MM.1S (cell line): Measurements from ENCODE around the gene PXT1.

Experiments
- DNase-seq: peaks from one replicate; pipeline ENCODE4 v3.0.0-alpha.2; 2015
- H2AFZ ChIP-seq: fragments of 300-600 bp; sonication (generic); 2 replicates; pipeline ENCODE4 v1.6.0; 2016; ENCODE audit warnings: antibody characterized with exemption, low read length
- H3F3A ChIP-seq: fragments of 300-600 bp; sonication (generic); 2 replicates; pipeline ENCODE4 v1.6.1; 2016; ENCODE audit warnings: mild to moderate bottlenecking, antibody characterized with exemption, low read length, moderate library complexity, mixed read lengths; ENCODE audit not compliant: insufficient read depth
- H3K27ac ChIP-seq: fragments of 300-600 bp; sonication (generic); 2 replicates; pipeline ENCODE4 v1.5.1; 2016; ENCODE audit warnings: mild to moderate bottlenecking, low read length
- H3K27me3 ChIP-seq: fragments of 300-600 bp; sonication (generic); replicated peaks from 2 replicates; pipeline ENCODE4 v1.6.0; 2016; ENCODE audit warnings: low read length; ENCODE audit not compliant: insufficient read depth
- H3K36me3 ChIP-seq: fragments of 300-600 bp; sonication (generic); replicated peaks from 2 replicates; pipeline ENCODE4 v1.6.1; 2016; ENCODE audit warnings: mild to moderate bottlenecking, low read length, mixed read lengths; ENCODE audit not compliant: insufficient read depth
- H3K4me1 ChIP-seq: fragments of 300-600 bp; sonication (generic); 2 replicates; pipeline ENCODE4 v1.6.1; 2016; ENCODE audit warnings: low read length, mixed read lengths
- H3K4me2 ChIP-seq: fragments of 300-600 bp; sonication (generic); 2 replicates; pipeline ENCODE4 v1.6.0; 2016; ENCODE audit warnings: low read depth, low read length
- H3K4me3 ChIP-seq: fragments of 300-600 bp; sonication (generic); 2 replicates; pipeline ENCODE4 v1.5.1; 2016; ENCODE audit warnings: low read length, mixed read lengths
- H3K79me2 ChIP-seq: fragments of 300-600 bp; sonication (generic); 2 replicates; pipeline ENCODE4 v1.6.1; 2016; ENCODE audit warnings: mixed run types, low read length, mixed read lengths
- H3K9ac ChIP-seq: fragments of 300-600 bp; sonication (generic); 2 replicates; pipeline ENCODE4 v1.6.1; 2016; ENCODE audit warnings: low read length, mixed read lengths
- H3K9me2 ChIP-seq: fragments of 300-600 bp; sonication (generic); replicated peaks from 2 replicates; pipeline ENCODE4 v1.6.1; 2016; ENCODE audit warnings: mild to moderate bottlenecking, low read length, mixed read lengths; ENCODE audit not compliant: insufficient read depth
- H3K9me3 ChIP-seq: fragments of 300-600 bp; sonication (generic); replicated peaks from 2 replicates; pipeline ENCODE4 v1.6.1; 2016; ENCODE audit warnings: mild to moderate bottlenecking, low read length, mixed read lengths; ENCODE audit not compliant: insufficient read depth
- H4K20me1 ChIP-seq: fragments of 300-600 bp; sonication (generic); 2 replicates; pipeline ENCODE4 v1.6.1; 2016; ENCODE audit warnings: mild to moderate bottlenecking, low read length, moderate library complexity, mixed read lengths; ENCODE audit not compliant: insufficient read depth
- EZH2 ChIP-seq: fragments of 300-600 bp; sonication (generic); optimal IDR thresholded peaks from 2 replicates; pipeline ENCODE3; 2017; ENCODE audit warnings: low read depth, mild to moderate bottlenecking, antibody characterized with exemption, low read length, mixed read lengths
- EZH2phosphoT487 ChIP-seq: fragments of 300-600 bp; sonication (generic); IDR thresholded peaks from 2 replicates; pipeline ENCODE4 v1.6.1; 2018; ENCODE audit warnings: antibody characterized with exemption, low read length
- TF ChIP-seq, protein P1 (sequence below): fragments of 300-600 bp; sonication (generic); IDR thresholded peaks from 2 replicates; pipeline ENCODE4 v1.5.1; 2016; ENCODE audit warnings: antibody characterized with exemption, low read length, mixed read lengths

Gene PXT1

DNA sequence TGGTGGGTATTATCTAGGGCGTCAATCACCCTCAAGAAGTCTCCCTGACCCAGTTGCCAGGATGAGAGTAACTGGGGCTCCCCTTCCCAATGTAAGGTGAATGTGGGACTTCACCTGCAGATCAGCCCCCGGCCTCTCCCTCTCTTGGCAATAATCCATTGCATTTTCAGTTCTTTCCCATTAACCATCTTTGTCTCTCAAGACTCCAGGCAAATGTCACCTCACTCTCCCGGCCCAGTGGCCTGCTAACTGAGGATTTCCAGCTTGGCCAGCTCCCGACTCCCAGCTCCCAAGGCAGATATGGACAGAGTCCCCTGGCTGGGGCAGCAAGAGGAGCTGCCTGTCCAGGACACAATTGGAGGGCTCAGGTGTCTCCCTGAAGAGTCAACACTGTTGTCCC lies 62.5 kb downstream of the PXT1 start:
- Histone ChIP-seq H3K4me1 (no peaks in the 10 kb centered on the region), H3K79me2 (no peaks in the 10 kb centered on the region), H3K4me3 (no peak overlapping the region), H3K27ac (no peak overlapping the region), H3K27me3 (no peaks in the 10 kb centered on the region), H2AFZ (no peak overlapping the region), H3F3A (no peaks in the 10 kb centered on the region), H3K9ac (no peak overlapping the region), H4K20me1 (no peaks in the 10 kb centered on the region), H3K4me2 (no peak overlapping the region), H3K36me3 (no peaks in the 10 kb centered on the region), H3K9me2 (no peaks in the 10 kb centered on the region), H3K9me3 (no peaks in the 10 kb centered on the region)
- TF ChIP-seq EZH2 (no peak), EZH2phosphoT487 (no peak)
- TF ChIP-seq, protein P1, sequence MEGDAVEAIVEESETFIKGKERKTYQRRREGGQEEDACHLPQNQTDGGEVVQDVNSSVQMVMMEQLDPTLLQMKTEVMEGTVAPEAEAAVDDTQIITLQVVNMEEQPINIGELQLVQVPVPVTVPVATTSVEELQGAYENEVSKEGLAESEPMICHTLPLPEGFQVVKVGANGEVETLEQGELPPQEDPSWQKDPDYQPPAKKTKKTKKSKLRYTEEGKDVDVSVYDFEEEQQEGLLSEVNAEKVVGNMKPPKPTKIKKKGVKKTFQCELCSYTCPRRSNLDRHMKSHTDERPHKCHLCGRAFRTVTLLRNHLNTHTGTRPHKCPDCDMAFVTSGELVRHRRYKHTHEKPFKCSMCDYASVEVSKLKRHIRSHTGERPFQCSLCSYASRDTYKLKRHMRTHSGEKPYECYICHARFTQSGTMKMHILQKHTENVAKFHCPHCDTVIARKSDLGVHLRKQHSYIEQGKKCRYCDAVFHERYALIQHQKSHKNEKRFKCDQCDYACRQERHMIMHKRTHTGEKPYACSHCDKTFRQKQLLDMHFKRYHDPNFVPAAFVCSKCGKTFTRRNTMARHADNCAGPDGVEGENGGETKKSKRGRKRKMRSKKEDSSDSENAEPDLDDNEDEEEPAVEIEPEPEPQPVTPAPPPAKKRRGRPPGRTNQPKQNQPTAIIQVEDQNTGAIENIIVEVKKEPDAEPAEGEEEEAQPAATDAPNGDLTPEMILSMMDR: no peak
- no peak for DNase-seq

DNA sequence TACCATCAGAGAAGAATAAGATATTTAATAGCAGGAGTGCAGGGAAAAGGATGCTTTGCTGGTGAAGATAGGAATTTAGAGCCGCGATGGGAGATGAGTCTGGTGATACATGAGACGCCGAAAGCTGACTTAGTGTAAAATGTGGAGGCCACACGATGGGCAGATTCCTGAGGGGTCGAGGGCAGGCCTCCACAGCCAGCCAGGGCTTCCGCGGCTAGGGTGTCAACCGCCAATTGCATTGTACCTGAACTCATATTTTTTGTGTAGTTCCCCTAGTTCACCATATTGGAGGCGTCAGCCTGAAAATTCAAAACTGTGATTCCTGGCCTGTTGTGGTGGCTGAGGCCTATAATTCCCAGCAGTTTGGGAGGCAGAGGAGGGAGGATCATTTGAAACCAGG lies 63.7 kb downstream of the PXT1 start:
- no peaks in the 10 kb centered on the region for H3K79me2 ChIP-seq
- H3K9me3 ChIP-seq: no peaks in the 10 kb centered on the region
- no peaks in the 10 kb centered on the region for H4K20me1 ChIP-seq
- DNase-seq: no peak
- TF ChIP-seq, protein P1: no peak
- no peak for TF ChIP-seq EZH2
- TF ChIP-seq EZH2phosphoT487: no peak
- no peaks in the 10 kb centered on the region for H3K9me2 ChIP-seq
- no peak overlapping the region for H3K9ac ChIP-seq
- H3F3A ChIP-seq: no peaks in the 10 kb centered on the region
- H3K27me3 ChIP-seq: no peaks in the 10 kb centered on the region
- H3K4me2 ChIP-seq: no peak overlapping the region
- H3K27ac ChIP-seq: no peak overlapping the region
- H2AFZ ChIP-seq: no peak overlapping the region
- H3K4me3 ChIP-seq: no peak overlapping the region
- no peaks in the 10 kb centered on the region for H3K4me1 ChIP-seq
- no peaks in the 10 kb centered on the region for H3K36me3 ChIP-seq

DNA sequence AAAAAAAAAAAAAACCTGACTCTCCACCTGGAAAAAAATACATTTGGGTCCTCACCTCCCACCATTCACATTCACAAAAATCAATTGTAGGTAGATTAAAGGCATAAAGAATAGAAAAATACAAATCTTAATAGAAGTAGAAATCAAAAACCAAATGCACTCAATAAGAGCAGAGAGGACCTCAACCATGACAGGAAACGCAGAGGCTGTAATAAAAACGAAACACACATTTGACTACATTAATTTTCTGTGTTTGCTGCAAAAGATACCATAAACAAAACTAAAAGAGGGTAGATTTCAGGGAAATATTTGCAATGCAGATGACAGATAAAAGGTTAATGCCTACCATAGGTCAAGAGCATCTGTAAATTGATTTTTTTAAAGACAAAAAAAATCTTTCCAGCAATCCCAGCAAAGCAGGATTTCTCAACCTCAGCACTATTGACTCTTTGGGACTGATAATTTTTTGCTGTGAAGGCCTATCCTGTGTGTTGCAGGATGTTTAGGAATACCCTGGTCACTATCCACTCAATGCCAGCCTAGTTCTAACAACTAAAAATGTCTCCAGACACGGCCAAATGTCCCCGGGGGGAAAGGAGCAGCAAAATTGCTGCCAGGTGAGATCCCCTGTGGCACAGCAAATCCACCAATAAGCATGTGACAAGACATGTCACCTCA lies 64.3 kb downstream of the PXT1 start:
- H3F3A ChIP-seq: no peaks in the 10 kb centered on the region
- no peak overlapping the region for H3K4me3 ChIP-seq
- no peaks in the 10 kb centered on the region for H3K9me2 ChIP-seq
- H3K9ac ChIP-seq: no peak overlapping the region
- no peaks in the 10 kb centered on the region for H4K20me1 ChIP-seq
- H3K4me1 ChIP-seq: no peaks in the 10 kb centered on the region
- no peaks in the 10 kb centered on the region for H3K36me3 ChIP-seq
- H3K27ac ChIP-seq: no peak overlapping the region
- TF ChIP-seq EZH2phosphoT487 (no peak), EZH2 (no peak)
- TF ChIP-seq, protein P1: no peak
- no peaks in the 10 kb centered on the region for H3K9me3 ChIP-seq
- no peak overlapping the region for H2AFZ ChIP-seq
- H3K79me2 ChIP-seq: no peaks in the 10 kb centered on the region
- no peak for DNase-seq
- H3K4me2 ChIP-seq: no peak overlapping the region
- no peaks in the 10 kb centered on the region for H3K27me3 ChIP-seq
